Bronchial epithelial cell (primary cell): ENCODE data around the gene MAP1B. TPM values are rescaled to one million over a fixed set of nuclear protein-coding genes. Genes with fewer than 3 reads are reported as not detected.

ENCODE experiments used
- DNase-seq: peaks from one replicate; pipeline ENCODE4 v3.0.0-alpha.2; 2010; ENCODE audit warnings: low read depth
- FAIRE-seq: peaks from 2 replicates; lab custom pipeline; 2011; peaks lifted over from hg19 to GRCh38; lab: Jason Lieb, UNC
- H3K27me3 ChIP-seq: 2 replicates; pipeline ENCODE4 v1.5.1; 2011; ENCODE audit warnings: low read length; ENCODE audit not compliant: control insufficient read depth, insufficient read depth
- H3K36me3 ChIP-seq: 2 replicates; pipeline ENCODE4 v1.5.1; 2011; ENCODE audit warnings: low read length; ENCODE audit not compliant: control insufficient read depth, insufficient read depth
- H3K4me3 ChIP-seq: 2 replicates; pipeline ENCODE4 v1.5.1; 2011; ENCODE audit warnings: mild to moderate bottlenecking, low read depth, low read length, control low read depth
- total RNA-seq: library from RNA; depleted of rRNA; stranded (reverse); fragments of >200 nt; gene quantifications from 2 replicates; pipeline ENCODE4 v1.2.1, GENCODE V29; 2014
- TF ChIP-seq, protein P1 (sequence below): IDR thresholded peaks from 2 replicates; pipeline ENCODE4 v1.5.1; 2011; ENCODE audit warnings: mild to moderate bottlenecking, moderate library complexity, low read length, control low read depth, inconsistent platforms; ENCODE audit not compliant: insufficient read depth, severe bottlenecking

The MAP1B gene
- total RNA-seq, 1 donor from 2014 or later, result 5.8 TPM

DNA sequence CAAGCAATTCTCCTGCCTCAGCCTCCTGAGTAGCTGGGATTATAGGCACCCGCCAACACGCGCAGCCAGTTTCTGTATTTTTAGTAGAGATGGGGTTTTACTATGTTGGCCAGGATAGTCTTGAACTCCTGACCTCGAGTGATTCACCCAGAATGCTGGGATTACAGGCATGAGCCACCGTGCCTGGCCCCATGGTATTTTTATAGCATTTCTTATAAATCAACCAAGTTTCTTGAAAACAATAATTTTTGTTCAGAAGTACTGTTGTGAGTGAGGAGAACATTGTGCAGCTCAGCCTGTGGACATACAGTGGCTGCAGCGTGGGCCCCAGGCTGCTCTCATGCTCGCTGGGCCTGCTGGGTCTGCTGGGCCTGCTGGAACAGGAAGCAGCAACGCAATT is 45.3 kb downstream of the MAP1B start:
- Histone ChIP-seq H3K27me3 (no peaks in the 10 kb centered on the region), H3K4me3 (no peak overlapping the region), H3K36me3 (no peaks in the 10 kb centered on the region)
- FAIRE-seq, result no peak
- TF ChIP-seq, protein P1, sequence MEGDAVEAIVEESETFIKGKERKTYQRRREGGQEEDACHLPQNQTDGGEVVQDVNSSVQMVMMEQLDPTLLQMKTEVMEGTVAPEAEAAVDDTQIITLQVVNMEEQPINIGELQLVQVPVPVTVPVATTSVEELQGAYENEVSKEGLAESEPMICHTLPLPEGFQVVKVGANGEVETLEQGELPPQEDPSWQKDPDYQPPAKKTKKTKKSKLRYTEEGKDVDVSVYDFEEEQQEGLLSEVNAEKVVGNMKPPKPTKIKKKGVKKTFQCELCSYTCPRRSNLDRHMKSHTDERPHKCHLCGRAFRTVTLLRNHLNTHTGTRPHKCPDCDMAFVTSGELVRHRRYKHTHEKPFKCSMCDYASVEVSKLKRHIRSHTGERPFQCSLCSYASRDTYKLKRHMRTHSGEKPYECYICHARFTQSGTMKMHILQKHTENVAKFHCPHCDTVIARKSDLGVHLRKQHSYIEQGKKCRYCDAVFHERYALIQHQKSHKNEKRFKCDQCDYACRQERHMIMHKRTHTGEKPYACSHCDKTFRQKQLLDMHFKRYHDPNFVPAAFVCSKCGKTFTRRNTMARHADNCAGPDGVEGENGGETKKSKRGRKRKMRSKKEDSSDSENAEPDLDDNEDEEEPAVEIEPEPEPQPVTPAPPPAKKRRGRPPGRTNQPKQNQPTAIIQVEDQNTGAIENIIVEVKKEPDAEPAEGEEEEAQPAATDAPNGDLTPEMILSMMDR, result no peak
- no peak for DNase-seq

GRCh38 chr5:72153551-72153950 is 46.3 kb downstream of the MAP1B start:
- H3K4me3 ChIP-seq, result no peak overlapping the region
- TF ChIP-seq, protein P1, result no peak
- no peak for DNase-seq
- FAIRE-seq, result no peak
- no peaks in the 10 kb centered on the region for H3K27me3 ChIP-seq
- no peaks in the 10 kb centered on the region for H3K36me3 ChIP-seq

GRCh38 chr5:72154076-72154756 is 46.9 kb downstream of the MAP1B start:
- Histone ChIP-seq H3K27me3 (no peaks in the 10 kb centered on the region), H3K4me3 (no peak overlapping the region), H3K36me3 (no peaks in the 10 kb centered on the region)
- no peak for FAIRE-seq
- TF ChIP-seq, protein P1, result no peak
- no peak for DNase-seq

GRCh38 chr5:72156946-72157624 is 49.8 kb downstream of the MAP1B start:
- TF ChIP-seq, protein P1, result no peak
- Histone ChIP-seq H3K4me3 (no peak overlapping the region), H3K36me3 (no peaks in the 10 kb centered on the region), H3K27me3 (no peaks in the 10 kb centered on the region)
- DNase-seq (peak; percentile 35), FAIRE-seq (no peak)

DNA sequence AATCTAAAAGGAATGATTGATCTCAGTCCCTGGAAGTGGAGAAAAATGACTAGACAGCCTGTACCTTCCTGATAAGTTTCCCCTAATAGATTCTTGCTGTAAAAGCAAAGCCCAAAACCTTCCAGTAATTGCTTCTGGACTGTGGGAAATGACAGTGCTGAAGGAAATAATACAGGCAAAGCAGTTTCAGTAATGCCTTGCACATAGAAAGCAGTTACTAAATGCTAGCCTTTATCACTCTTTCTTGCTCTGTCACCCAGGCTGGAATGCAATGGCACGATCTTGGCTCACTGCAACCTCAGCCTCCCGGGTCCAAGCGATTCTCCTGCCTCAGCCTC is 50.3 kb downstream of the MAP1B start:
- no peaks in the 10 kb centered on the region for H3K36me3 ChIP-seq
- FAIRE-seq, result no peak
- DNase-seq, result no peak
- no peak overlapping the region for H3K4me3 ChIP-seq
- TF ChIP-seq, protein P1, result no peak
- H3K27me3 ChIP-seq, result no peaks in the 10 kb centered on the region

DNA sequence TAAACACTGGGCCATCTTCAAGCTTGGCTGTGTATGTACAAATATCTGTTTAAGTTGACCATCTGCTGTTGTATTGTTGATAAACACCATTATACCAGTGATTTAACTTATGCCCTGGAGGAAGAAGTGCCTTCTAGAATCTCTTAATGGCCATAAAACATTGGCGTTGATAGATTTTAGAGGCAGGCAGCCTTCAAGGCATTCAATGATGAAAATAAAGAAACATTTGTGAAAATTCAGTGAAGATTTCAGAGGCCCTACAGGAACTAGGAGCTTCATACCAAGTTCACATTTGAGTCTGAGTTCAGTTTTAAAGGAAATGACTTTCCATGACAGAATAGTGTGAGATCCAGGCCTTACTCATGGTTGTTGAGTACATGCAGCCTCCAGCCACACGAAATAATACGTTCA is 52.2 kb downstream of the MAP1B start:
- DNase-seq (no peak), FAIRE-seq (no peak)
- no peak overlapping the region for H3K4me3 ChIP-seq
- TF ChIP-seq, protein P1, result no peak
- H3K27me3 ChIP-seq, result no peaks in the 10 kb centered on the region
- no peaks in the 10 kb centered on the region for H3K36me3 ChIP-seq
